ENCODE results near the gene TOP2B. TPM values are rescaled to one million over a fixed set of nuclear protein-coding genes. Genes with fewer than 3 reads are reported as not detected.

The TOP2B gene
- total and polyA plus RNA-seq, 9 of the 15 experiments (the other 6 are each of a cell fraction or from before 2014, with no cell fraction given) = 45.3 to 186 (median 134) TPM

DNA sequence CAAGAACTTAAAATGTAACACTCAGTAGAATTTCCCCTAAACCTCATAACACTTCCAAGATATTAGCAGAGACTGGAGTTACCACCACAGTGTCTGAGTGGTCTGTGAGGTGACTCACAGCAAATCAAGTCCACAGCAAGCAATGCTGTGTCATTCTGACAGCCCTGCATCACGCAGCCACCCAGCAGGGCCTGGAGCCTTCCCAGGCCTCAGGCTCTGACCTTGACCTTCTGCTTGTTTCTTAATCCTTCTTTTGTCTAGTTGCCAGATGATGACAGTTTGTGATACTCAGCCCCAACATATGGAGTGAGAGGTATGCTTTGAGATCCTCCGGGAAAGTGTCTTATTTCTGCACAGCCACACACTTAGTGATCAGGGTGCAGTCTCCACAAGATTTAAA lies 82.5 kb downstream of the TOP2B start (continued):
- TF ChIP-seq ETV1 (tag; conservative IDR thresholded peaks at IDR 0.05; ENCODE audit: low read depth) (no peak), ZBTB17 (CRISPR knock-in tag; IDR thresholded peaks at IDR 0.05) (no peak), HMG20B (CRISPR knock-in tag; IDR thresholded peaks at IDR 0.05) (no peak), NELFE (IDR thresholded peaks at IDR 0.05; ENCODE audit: insufficient read depth, insufficient read length) (no peak), CAMTA2 (CRISPR knock-in tag; conservative IDR thresholded peaks at IDR 0.05) (no peak), NFXL1 (CRISPR knock-in tag; IDR thresholded peaks at IDR 0.05) (no peak), NCOA2 (IDR thresholded peaks at IDR 0.05; ENCODE audit: partially characterized antibody in 2 of 2) (no peak), POLR2A (conservative IDR thresholded peaks at IDR 0.05) (no peak), SMARCE1 (IDR thresholded peaks at IDR 0.05) (peak; percentile 88), CHD1 (IDR thresholded peaks at IDR 0.05; ENCODE audit: low read length) (no peak), ZC3H11A (IDR thresholded peaks at IDR 0.05; ENCODE audit: low read depth, low read length) (no peak)
- TF ChIP-seq, protein P1, sequence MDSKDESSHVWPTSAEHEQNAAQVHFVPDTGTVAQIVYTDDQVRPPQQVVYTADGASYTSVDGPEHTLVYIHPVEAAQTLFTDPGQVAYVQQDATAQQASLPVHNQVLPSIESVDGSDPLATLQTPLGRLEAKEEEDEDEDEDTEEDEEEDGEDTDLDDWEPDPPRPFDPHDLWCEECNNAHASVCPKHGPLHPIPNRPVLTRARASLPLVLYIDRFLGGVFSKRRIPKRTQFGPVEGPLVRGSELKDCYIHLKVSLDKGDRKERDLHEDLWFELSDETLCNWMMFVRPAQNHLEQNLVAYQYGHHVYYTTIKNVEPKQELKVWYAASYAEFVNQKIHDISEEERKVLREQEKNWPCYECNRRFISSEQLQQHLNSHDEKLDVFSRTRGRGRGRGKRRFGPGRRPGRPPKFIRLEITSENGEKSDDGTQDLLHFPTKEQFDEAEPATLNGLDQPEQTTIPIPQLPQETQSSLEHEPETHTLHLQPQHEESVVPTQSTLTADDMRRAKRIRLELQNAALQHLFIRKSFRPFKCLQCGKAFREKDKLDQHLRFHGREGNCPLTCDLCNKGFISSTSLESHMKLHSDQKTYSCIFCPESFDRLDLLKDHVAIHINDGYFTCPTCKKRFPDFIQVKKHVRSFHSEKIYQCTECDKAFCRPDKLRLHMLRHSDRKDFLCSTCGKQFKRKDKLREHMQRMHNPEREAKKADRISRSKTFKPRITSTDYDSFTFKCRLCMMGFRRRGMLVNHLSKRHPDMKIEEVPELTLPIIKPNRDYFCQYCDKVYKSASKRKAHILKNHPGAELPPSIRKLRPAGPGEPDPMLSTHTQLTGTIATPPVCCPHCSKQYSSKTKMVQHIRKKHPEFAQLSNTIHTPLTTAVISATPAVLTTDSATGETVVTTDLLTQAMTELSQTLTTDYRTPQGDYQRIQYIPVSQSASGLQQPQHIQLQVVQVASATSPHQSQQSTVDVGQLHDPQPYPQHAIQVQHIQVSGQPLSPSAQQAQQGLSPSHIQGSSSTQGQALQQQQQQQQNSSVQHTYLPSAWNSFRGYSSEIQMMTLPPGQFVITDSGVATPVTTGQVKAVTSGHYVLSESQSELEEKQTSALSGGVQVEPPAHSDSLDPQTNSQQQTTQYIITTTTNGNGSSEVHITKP (IDR thresholded peaks at IDR 0.05; ENCODE audit: partially characterized antibody) = no peak
